ENCODE measurements around the gene TENT4A.

Gene TENT4A

GRCh38 chr5:6758706-6759105 lies 45.5 kb downstream of the TENT4A start:
- DNase-seq (ENCODE audit: extremely low spot score), result no peak
- CTCF ChIA-PET, result interaction anchor here (0.7 to 4.9 kb wide), 4 partner anchors 8 to 988 kb away, joined by 3 to 22 read pairs (median 3); no protein-coding TSS in a partner anchor
- no peak for TF ChIP-seq CTCF (IDR thresholded peaks at IDR 0.05; ENCODE audit: control extremely low read depth, extremely low read depth, low read depth, missing control alignments)
- POLR2A ChIA-PET, result no interaction called here

- DNase-seq (ENCODE audit: extremely low spot score), result no peak
- POLR2A ChIA-PET, result no interaction called here
- TF ChIP-seq CTCF (IDR thresholded peaks at IDR 0.05; ENCODE audit: control extremely low read depth, extremely low read depth, low read depth, missing control alignments), result no peak
- CTCF ChIA-PET, result interaction anchor here (1.1 to 4.9 kb wide), 2 partner anchors 16 to 25 kb away, joined by 3 to 22 read pairs; no protein-coding TSS in a partner anchor
Measured at GRCh38 chr5:6759401-6759800, 46.2 kb downstream of the TENT4A start.

GRCh38 chr5:6759983-6760382 lies 46.8 kb downstream of the TENT4A start:
- ChIA-PET POLR2A (no interaction called here), CTCF (interaction anchor here (1.1 to 4.9 kb wide), 3 partner anchors 16 to 27 kb away, joined by 3 to 22 read pairs (median 3); no protein-coding TSS in a partner anchor)
- DNase-seq (ENCODE audit: extremely low spot score), result no peak
- no peak for TF ChIP-seq CTCF (IDR thresholded peaks at IDR 0.05; ENCODE audit: control extremely low read depth, extremely low read depth, low read depth, missing control alignments)

GRCh38 chr5:6760686-6761085 lies 47.5 kb downstream of the TENT4A start:
- POLR2A ChIA-PET, result no interaction called here
- DNase-seq (ENCODE audit: extremely low spot score), result no peak
- CTCF ChIA-PET, result interaction anchor here (1.1 to 4.9 kb wide), 3 partner anchors 17 to 27 kb away, joined by 3 to 22 read pairs (median 3); no protein-coding TSS in a partner anchor

GRCh38 chr5:6761333-6761732 lies 48.1 kb downstream of the TENT4A start:
- ChIA-PET POLR2A (no interaction called here), CTCF (interaction anchor here (1.4 to 4.9 kb wide), 4 partner anchors 14 to 985 kb away, joined by 3 to 22 read pairs (median 4); no protein-coding TSS in a partner anchor)
- DNase-seq (ENCODE audit: extremely low spot score), result no peak
- TF ChIP-seq CTCF (IDR thresholded peaks at IDR 0.05; ENCODE audit: control extremely low read depth, extremely low read depth, low read depth, missing control alignments), result no peak

More at GRCh38 chr5:6760686-6761085, 47.5 kb downstream of the TENT4A start:
- no peak for TF ChIP-seq CTCF (IDR thresholded peaks at IDR 0.05; ENCODE audit: control extremely low read depth, extremely low read depth, low read depth, missing control alignments)

- POLR2A ChIA-PET, result no interaction called here
Measured at GRCh38 chr5:6762116-6762515, 48.9 kb downstream of the TENT4A start.

More at GRCh38 chr5:6762116-6762515, 48.9 kb downstream of the TENT4A start:
- CTCF ChIA-PET, result interaction anchor here (1.1 to 4.9 kb wide), 4 partner anchors 15 to 985 kb away, joined by 3 to 22 read pairs (median 4); no protein-coding TSS in a partner anchor
- no peak for DNase-seq (ENCODE audit: extremely low spot score)
- no peak for TF ChIP-seq CTCF (IDR thresholded peaks at IDR 0.05; ENCODE audit: control extremely low read depth, extremely low read depth, low read depth, missing control alignments)
